GM21737 (cell line): Measurements from ENCODE around the gene ZMIZ1.
"Not testable (repeated sequence)": the region's sequence is repeated elsewhere in the genome, so short reads cannot be mapped to it uniquely, and the experiment has no call there.

Experiments used
- ATAC-seq: cut with Tn5 transposase; IDR thresholded peaks from one replicate; pipeline ENCODE4 v1.9.1; 2021; ENCODE audit warnings: mild to moderate bottlenecking, moderate library complexity; ENCODE audit not compliant: unreplicated experiment

The ZMIZ1 gene

GRCh38 chr10:79277579-79278269 is 209.0 kb downstream of the ZMIZ1 start:
- ATAC-seq = no peak

- ATAC-seq = not testable (repeated sequence)
Measured at GRCh38 chr10:79279047-79279446, 210.3 kb downstream of the ZMIZ1 start.

- ATAC-seq = no peak
Measured at GRCh38 chr10:79280956-79281355, 212.2 kb downstream of the ZMIZ1 start.

GRCh38 chr10:79282388-79282787 is 213.6 kb downstream of the ZMIZ1 start:
- no peak for ATAC-seq

GRCh38 chr10:79283616-79284015 is 214.8 kb downstream of the ZMIZ1 start:
- ATAC-seq = no peak

GRCh38 chr10:79284158-79284871 is 215.5 kb downstream of the ZMIZ1 start:
- no peak for ATAC-seq

- ATAC-seq = peak; percentile 39
Measured at GRCh38 chr10:79285315-79286197, 216.8 kb downstream of the ZMIZ1 start.

- peak; percentile 85 for ATAC-seq
Measured at GRCh38 chr10:79286318-79286951, 217.7 kb downstream of the ZMIZ1 start.

- ATAC-seq = no peak
Measured at GRCh38 chr10:79287973-79288723, 219.4 kb downstream of the ZMIZ1 start.

GRCh38 chr10:79289801-79290200 is 221.0 kb downstream of the ZMIZ1 start:
- no peak for ATAC-seq

- no peak for ATAC-seq
Measured at GRCh38 chr10:79292026-79292766, 223.4 kb downstream of the ZMIZ1 start.

GRCh38 chr10:79292891-79293746 is 224.4 kb downstream of the ZMIZ1 start:
- ATAC-seq = no peak

- ATAC-seq = no peak
Measured at GRCh38 chr10:79293841-79294581, 225.2 kb downstream of the ZMIZ1 start.

- no peak for ATAC-seq
Measured at GRCh38 chr10:79295563-79295962, 226.8 kb downstream of the ZMIZ1 start.

GRCh38 chr10:79296431-79296830 is 227.7 kb downstream of the ZMIZ1 start:
- no peak for ATAC-seq

GRCh38 chr10:79298403-79299244 is 229.9 kb downstream of the ZMIZ1 start:
- no peak for ATAC-seq
